ENCODE measurements around the gene ELL2.
"Not testable (repeated sequence)": the region's sequence is repeated elsewhere in the genome, so short reads cannot be mapped to it uniquely, and the experiment has no call there.

The ELL2 gene

DNA sequence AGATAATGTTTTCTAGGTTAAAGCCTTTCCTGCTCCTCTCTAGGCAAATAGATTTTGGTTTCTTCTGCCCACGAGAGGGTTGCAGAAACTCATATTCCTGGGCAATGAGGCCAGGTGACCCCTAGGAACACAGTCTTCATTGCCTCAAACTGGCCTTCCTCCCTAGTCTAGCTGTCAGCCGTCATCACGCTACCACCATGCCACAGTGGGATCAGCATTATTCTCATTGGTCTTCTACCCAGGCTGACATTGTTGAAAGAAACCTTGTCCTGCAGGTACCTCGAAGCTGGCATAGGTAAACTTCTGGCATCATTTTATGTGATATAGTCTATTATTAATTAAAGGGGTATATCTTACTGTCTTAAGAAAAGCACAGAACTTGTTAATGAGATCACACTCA lies 51.1 kb downstream of the ELL2 start:
- Histone ChIP-seq H3K27ac (no peak overlapping the region), H3K4me3 (no peak overlapping the region), H3K36me3 (ENCODE audit: insufficient read depth, low read length) (no peaks in the 10 kb centered on the region), H3K9ac (ENCODE audit: insufficient read length) (no peak overlapping the region), H3K9me3 (ENCODE audit: low read depth, low read length) (no peaks in the 10 kb centered on the region)
- TF ChIP-seq EZH2 (IDR thresholded peaks at IDR 0.05) = no peak
- no peak for TF ChIP-seq FOXP2 (optimal IDR thresholded peaks at IDR 0.05; ENCODE audit: control extremely low read depth, extremely low read length, insufficient read depth)
- no peak for TF ChIP-seq POLR2AphosphoS5 (IDR thresholded peaks at IDR 0.05; ENCODE audit: borderline replicate concordance, low read depth, low read length)
- no peak for DNase-seq (ENCODE audit: low read depth, low spot score)

DNA sequence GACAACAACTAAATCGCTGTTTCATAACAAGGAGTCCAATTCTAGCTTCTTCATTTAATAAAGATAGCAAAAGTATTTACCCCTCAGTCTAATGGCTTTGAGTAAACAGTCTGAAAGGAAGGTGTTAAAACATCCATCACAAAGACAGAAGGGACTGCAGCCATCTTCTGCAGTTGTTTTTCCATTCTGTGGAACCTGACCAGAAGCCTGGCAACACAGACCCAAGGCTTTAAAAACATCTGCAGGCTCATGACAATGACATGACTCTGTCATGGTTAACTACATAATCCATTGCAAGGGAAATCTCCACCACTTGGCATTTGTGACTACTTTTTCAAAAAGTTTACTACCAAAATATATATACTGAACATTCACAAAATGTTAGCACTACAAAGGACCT lies 51.9 kb downstream of the ELL2 start:
- TF ChIP-seq EZH2 (IDR thresholded peaks at IDR 0.05) (no peak), POLR2AphosphoS5 (IDR thresholded peaks at IDR 0.05; ENCODE audit: borderline replicate concordance, low read depth, low read length) (no peak)
- Histone ChIP-seq H3K36me3 (ENCODE audit: insufficient read depth, low read length) (no peaks in the 10 kb centered on the region), H3K4me3 (no peak overlapping the region), H3K9ac (ENCODE audit: insufficient read length) (no peak overlapping the region), H3K9me3 (ENCODE audit: low read depth, low read length) (no peaks in the 10 kb centered on the region), H3K27ac (no peak overlapping the region)
- no peak for DNase-seq (ENCODE audit: low read depth, low spot score)

DNA sequence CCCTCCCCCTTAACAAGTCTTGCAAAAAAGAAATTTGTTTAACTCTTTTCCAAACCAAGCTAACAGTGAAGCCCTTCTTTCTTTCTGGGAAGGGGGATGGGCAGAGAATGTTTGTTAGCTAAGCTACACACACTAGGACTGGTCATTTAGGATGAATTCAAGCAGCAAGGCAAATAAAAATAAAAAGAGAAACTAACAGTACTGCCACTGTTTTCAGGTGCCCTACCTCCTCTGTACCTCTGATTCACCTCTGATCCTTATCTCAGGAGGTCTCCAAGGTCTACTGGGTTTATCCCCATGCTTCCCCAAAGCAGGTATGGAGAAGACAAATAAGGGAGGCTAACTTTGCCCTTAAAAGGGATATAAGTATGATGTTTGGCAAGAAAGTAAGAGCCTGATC lies 52.9 kb downstream of the ELL2 start:
- H3K9ac ChIP-seq (ENCODE audit: insufficient read length) = no peak overlapping the region
- no peaks in the 10 kb centered on the region for H3K36me3 ChIP-seq (ENCODE audit: insufficient read depth, low read length)
- H3K9me3 ChIP-seq (ENCODE audit: low read depth, low read length) = no peaks in the 10 kb centered on the region
- TF ChIP-seq POLR2AphosphoS5 (IDR thresholded peaks at IDR 0.05; ENCODE audit: borderline replicate concordance, low read depth, low read length) (no peak), FOXP2 (optimal IDR thresholded peaks at IDR 0.05; ENCODE audit: control extremely low read depth, extremely low read length, insufficient read depth) (no peak), EZH2 (IDR thresholded peaks at IDR 0.05) (no peak)
- DNase-seq (ENCODE audit: low read depth, low spot score) = no peak
- no peak overlapping the region for H3K4me3 ChIP-seq
- no peak overlapping the region for H3K27ac ChIP-seq

DNA sequence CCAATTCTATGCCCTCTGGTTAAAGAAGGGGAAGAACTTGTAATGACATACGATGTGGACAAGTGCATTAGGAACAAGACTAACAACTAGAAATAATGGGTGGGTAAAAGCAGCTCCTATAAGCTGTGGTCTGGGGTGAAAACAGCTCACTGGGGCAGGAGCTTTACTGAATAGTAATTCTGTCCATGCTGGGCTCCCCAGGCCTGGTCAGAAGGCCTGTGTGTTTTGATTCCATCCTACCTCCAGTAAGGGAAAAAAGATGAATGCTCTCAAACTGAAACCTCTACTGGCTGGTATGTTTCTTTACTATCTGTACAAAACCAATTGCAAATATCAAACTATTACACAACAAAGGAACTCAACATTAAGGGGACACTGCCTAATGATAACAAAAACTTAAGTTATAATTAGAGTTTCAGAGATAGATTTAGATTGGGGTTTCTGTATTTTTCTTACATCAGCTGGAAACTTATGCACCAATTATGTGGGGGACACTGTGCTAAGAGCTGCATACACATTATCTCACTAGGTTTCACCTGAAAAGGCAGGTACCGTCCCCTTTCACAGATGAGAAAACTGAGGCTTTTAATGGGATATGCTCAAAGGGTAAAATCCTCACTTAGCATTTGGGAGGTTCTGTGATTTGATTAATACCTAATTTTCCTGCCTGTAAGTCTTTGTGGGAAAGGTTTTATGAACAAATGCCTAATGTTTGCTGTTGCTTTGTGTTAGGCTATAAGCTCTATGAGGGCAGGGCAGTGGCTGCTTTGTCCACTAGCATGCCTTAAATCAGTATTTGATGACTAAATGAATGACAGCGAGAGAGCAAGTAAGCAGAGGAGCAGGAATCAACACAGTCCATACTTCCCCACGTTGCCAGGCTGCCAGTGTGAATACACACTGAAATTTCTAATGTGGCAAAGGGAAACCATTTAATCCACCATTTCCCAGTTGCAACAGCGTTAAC lies 53.6 kb downstream of the ELL2 start:
- Histone ChIP-seq H3K9me3 (ENCODE audit: low read depth, low read length) (no peaks in the 10 kb centered on the region), H3K36me3 (ENCODE audit: insufficient read depth, low read length) (no peaks in the 10 kb centered on the region), H3K4me3 (no peak overlapping the region), H3K9ac (ENCODE audit: insufficient read length) (no peak overlapping the region), H3K27ac (no peak overlapping the region)
- DNase-seq (ENCODE audit: low read depth, low spot score) = no peak
- TF ChIP-seq EZH2 (IDR thresholded peaks at IDR 0.05) (no peak), FOXP2 (optimal IDR thresholded peaks at IDR 0.05; ENCODE audit: control extremely low read depth, extremely low read length, insufficient read depth) (no peak)

DNA sequence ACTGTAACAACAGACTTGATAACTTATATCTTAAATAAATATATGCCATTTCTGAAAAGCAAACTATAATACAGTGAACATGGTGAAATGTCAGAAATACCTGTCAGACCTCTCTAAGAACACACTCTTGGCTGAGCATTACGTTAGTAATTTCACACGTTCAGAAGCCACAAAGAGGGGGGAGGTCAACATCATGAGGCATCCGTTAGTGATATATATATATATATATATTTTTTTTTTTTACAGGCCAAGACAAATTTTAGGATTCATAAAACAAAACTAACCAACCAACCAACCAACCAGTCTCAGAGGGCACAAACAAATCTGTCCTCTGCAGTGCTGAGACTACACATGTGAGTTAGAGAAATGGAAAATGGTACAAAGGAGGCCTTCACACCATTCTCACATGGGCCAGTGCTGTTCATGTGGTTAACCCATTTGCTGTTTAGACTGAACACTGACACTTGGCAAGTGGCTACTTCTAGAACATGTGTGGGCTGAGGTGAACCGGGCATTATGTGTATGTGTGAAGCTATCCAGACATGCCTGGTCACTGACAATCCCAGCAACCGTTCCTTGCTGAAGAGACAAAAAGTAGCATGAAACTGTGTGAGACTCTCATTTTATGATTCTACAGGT lies 54.5 kb downstream of the ELL2 start:
- H3K36me3 ChIP-seq (ENCODE audit: insufficient read depth, low read length) = no peaks in the 10 kb centered on the region
- no peak overlapping the region for H3K27ac ChIP-seq
- TF ChIP-seq FOXP2 (optimal IDR thresholded peaks at IDR 0.05; ENCODE audit: control extremely low read depth, extremely low read length, insufficient read depth) (no peak), EZH2 (IDR thresholded peaks at IDR 0.05) (no peak), POLR2AphosphoS5 (IDR thresholded peaks at IDR 0.05; ENCODE audit: borderline replicate concordance, low read depth, low read length) (no peak)
- DNase-seq (ENCODE audit: low read depth, low spot score) = no peak
- H3K9me3 ChIP-seq (ENCODE audit: low read depth, low read length) = no peaks in the 10 kb centered on the region
- H3K4me3 ChIP-seq = no peak overlapping the region
- H3K9ac ChIP-seq (ENCODE audit: insufficient read length) = no peak overlapping the region

DNA sequence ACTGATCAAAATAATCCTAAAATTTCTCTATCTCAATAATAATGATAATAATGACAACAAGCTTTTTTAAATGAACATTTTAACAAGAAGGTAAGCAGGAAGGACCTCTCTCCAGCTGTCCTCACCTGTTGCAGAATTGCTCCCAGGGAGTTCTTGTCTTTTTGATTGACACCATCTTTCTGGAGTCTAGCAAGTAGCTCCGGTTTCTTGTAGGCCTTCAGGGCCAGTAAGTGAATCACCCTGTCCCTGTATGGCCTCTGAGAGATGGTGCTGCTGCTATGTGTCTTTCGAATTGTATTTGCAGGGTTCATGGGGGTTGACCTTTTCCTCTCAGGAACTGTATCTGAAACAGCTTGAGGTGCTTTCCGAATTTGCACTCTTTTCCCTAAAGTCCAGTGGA lies 55.3 kb downstream of the ELL2 start:
- not testable (repeated sequence) for H3K36me3 ChIP-seq (ENCODE audit: insufficient read depth, low read length); H3K27ac ChIP-seq; H3K9me3 ChIP-seq (ENCODE audit: low read depth, low read length); DNase-seq (ENCODE audit: low read depth, low spot score); H3K9ac ChIP-seq (ENCODE audit: insufficient read length); H3K4me3 ChIP-seq

DNA sequence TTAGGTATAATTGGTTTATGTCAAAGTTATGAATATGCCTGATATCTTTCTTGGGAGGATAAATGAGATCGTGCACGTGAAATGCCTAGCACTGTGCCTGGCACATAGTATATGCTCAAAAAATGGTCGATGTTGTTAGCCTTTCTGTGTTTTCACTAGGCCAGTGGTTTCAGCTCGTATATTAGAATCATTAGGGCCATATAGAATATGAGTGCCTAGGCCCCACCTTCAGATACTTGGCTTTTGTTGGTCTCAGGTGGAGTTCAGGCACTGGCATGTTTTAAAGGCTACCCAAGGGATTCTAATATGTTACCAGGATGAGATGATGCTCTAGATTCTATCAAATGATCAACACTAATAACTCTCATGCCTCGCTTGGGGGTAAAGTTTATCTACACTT lies 56.8 kb downstream of the ELL2 start:
- no peaks in the 10 kb centered on the region for H3K9me3 ChIP-seq (ENCODE audit: low read depth, low read length)
- no peak for DNase-seq (ENCODE audit: low read depth, low spot score)
- H3K9ac ChIP-seq (ENCODE audit: insufficient read length) = no peak overlapping the region
- no peak overlapping the region for H3K4me3 ChIP-seq
- H3K27ac ChIP-seq = no peak overlapping the region
- H3K36me3 ChIP-seq (ENCODE audit: insufficient read depth, low read length) = no peaks in the 10 kb centered on the region
- TF ChIP-seq POLR2AphosphoS5 (IDR thresholded peaks at IDR 0.05; ENCODE audit: borderline replicate concordance, low read depth, low read length) (no peak), EZH2 (IDR thresholded peaks at IDR 0.05) (no peak), FOXP2 (optimal IDR thresholded peaks at IDR 0.05; ENCODE audit: control extremely low read depth, extremely low read length, insufficient read depth) (no peak)

DNA sequence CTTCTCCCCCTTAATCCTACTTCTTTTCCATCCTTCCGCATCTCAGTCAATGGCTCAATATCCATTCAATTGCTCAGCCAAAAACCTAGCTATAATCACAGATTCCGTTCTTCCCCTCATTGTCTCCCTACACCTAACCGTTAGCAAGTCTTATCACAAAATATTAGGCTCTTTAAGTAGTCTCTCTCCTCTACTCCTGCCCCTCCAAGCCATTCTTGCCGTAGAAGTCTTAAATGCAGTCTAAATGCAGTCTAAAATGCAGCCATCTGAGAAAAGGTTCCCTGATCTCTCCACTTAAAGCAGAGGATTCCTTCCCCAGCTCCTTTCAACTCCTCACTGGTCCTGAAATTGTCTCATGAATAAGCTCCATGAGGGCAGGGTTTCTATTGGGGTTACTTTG lies 57.8 kb downstream of the ELL2 start:
- Histone ChIP-seq H3K9ac (ENCODE audit: insufficient read length) (no peak overlapping the region), H3K36me3 (ENCODE audit: insufficient read depth, low read length) (no peaks in the 10 kb centered on the region), H3K9me3 (ENCODE audit: low read depth, low read length) (no peaks in the 10 kb centered on the region), H3K27ac (no peak overlapping the region), H3K4me3 (no peak overlapping the region)
- DNase-seq (ENCODE audit: low read depth, low spot score) = no peak
- no peak for TF ChIP-seq POLR2AphosphoS5 (IDR thresholded peaks at IDR 0.05; ENCODE audit: borderline replicate concordance, low read depth, low read length)
- TF ChIP-seq EZH2 (IDR thresholded peaks at IDR 0.05) = no peak
- TF ChIP-seq FOXP2 (optimal IDR thresholded peaks at IDR 0.05; ENCODE audit: control extremely low read depth, extremely low read length, insufficient read depth) = no peak
